HG02885 (cell line): ENCODE results near the gene GET4.

Experiments used
- ATAC-seq: cut with Tn5 transposase; IDR thresholded peaks from one replicate; pipeline ENCODE4 v1.9.1; 2021; ENCODE audit warnings: mild to moderate bottlenecking; ENCODE audit not compliant: unreplicated experiment, poor library complexity

GET4 gene

GRCh38 chr7:910931-911431 lies 34.6 kb downstream of the GET4 start:
- ATAC-seq: no peak

GRCh38 chr7:911791-912480 lies 35.6 kb downstream of the GET4 start:
- no peak for ATAC-seq

GRCh38 chr7:913736-914520 lies 37.6 kb downstream of the GET4 start:
- no peak for ATAC-seq

- ATAC-seq: no peak
Measured at GRCh38 chr7:914521-915194, 38.3 kb downstream of the GET4 start.

DNA sequence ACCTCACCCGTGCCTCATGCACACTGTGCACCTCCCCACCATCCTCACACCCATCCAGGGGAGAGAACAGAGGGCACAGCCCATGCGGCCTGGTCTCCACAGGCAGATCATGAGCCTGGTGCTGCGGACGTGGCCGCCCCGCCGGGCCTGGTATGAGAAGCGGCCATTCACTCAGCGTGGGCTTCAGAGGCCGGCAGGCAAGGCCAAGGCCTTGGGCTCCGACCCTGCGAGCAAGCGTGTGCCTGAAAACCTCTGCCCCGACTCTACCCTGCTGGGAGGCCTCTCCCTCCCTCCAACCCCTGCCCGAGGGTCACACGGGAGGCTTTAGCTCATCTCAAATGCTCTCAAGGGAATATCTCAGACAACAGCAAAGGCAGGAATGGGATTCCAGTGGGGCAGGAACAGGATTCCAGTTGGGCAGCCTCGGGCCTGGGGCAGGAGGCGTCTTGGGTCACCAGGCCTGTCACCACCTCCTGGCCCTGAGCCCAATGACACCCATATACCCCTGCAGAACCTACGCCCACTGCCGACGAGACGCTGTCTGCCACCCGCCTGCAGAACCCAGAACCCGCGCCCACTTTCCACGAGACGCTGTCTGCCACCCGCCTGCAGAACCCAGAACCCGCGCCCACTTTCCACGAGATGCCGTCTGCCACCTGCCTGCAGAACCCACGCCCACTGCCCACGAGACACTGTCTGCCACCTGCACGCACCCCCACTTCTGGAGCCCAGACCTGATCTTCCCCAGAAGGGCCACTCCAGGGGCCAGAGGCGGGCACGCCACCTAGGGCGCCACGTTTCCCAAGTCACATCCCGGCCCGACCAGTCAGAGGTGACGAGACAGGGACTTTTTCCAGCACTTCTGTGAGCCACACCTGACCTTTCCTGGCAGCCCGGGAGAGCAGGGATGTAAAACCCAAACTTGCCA lies 39.2 kb downstream of the GET4 start:
- ATAC-seq: no peak

DNA sequence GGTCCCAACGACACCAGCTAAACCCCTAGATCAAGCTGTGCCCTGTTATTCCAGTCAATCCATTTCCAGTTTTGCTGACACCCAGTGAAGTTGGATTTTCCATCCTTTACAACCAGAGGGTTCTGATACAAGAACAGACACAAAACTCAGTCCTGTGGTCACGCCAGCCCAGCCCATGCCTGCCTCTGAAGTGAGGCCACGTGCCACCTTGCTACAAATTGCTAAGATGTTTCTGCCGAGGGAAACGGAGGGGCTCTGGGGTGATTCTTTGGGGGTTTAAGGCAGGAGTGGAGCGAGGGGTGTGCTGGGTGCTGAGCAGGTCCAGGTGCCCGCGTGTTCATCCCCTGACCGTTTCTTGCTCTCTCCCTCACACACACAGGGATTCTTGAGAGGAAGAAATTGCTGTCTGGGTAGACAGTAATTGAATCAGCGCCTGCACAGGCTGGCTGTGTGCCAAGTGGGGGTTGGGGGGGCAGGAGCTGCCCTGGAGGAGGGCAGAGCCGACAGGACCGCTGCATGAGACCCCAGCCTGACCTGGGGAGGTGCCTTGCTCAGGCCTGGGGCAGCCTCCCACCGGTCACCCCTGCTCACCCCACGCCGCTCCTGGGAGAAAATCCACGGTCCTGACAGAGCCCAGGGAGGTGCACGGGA lies 40.1 kb downstream of the GET4 start:
- no peak for ATAC-seq

DNA sequence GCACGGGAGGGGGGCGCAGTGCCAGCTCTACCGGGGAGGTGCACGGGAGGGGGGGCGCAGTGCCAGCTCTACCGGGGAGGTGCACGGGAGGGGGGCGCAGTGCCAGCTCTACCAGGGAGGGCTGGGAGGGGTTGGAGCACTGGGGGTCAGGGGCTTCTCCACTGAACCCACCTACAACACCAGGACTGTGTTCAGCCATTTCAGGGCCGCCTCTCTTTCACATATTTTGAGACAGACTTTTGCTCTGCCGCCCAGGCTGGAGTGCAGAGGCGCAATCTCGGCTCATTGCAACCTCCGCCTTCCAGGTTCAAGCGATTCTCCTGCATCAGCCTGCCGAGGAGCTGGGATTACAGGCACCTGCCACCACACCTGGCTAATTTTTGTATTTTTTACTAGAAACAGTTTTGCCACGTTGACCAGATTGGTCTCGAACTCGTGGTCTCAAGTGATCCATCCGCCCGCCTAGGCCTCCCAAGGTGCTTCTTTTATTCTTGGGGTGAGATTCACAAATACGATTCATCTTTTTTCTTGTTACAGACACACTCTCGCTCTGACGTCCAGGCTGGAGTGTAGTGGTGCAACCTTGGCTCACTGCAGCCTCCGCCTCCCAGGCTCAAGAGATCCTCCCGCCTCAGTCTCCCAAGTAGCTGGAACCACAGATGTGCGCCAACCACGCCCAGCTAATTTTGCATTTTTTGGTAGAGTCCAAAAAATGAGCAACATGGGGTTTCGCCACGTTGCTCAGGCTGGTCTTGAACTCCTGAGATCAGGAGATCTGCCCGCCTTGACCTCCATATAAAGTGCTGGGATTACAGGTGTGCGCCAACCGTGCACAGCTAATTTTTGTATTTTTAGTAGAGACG lies 41.1 kb downstream of the GET4 start:
- no peak for ATAC-seq

- no peak for ATAC-seq
Measured at GRCh38 chr7:918118-918425, 41.7 kb downstream of the GET4 start.

GRCh38 chr7:918441-919113 lies 42.2 kb downstream of the GET4 start:
- no peak for ATAC-seq

DNA sequence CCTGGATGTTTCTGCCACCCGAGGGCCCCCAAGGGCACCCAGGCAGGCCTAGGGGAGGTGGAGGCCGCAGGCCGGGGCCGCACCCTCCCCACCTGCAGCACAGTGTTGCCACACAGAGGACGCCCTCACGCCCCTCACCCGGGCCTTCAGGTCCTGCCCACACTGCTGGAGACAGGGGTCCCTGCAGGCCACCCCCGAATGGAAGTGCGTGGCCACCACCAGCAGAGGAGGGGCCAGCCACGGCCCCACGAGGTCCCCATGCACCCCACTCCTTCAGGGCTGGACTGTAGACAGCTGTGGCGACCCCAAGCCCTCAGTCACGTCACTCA lies 42.7 kb downstream of the GET4 start:
- ATAC-seq: no peak

DNA sequence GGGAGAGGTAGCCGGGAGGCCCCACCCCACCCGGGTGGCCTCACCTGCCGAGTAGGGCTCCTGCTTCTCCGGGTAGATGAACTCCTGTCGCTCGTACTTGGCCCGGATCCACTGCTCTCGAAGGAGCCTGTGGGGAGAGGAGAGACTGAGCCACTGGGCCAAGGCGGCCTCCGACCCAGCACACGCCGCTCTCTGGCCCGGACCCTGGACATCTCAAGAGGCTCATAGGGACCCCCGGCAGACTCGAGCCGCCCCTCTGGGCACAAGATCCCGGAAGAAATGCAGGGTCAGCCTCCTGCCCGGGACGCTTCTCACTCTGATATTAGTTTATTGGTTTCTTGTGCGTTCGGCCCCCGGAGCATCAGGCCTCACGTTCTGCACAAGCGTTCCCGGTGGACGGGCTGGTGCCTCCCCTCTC lies 43.6 kb downstream of the GET4 start:
- ATAC-seq: no peak

GRCh38 chr7:920351-921070 lies 44.2 kb downstream of the GET4 start:
- ATAC-seq: no peak

DNA sequence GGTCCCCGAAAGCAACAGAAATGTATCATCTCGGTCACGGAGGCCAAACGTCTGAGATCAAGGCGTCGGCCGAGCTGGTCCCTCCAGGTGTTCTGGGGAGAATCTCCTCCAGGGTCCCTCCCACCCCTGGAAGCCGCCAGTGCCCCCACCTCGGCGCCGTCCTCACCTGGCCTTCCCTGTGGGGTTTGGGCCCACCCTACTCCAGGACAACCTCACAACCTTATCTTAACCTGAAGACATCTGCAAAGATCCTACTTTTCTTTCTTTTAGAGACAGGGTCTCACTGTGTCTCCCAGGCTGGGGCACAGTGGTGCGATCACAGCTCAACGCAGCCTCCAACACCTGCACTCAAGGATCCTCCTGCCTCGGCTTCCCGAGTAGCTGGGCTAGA lies 44.7 kb downstream of the GET4 start:
- ATAC-seq: no peak

- ATAC-seq: no peak
Measured at GRCh38 chr7:921581-922333, 45.4 kb downstream of the GET4 start.

- ATAC-seq: peak; percentile 3
Measured at GRCh38 chr7:922334-923107, 46.2 kb downstream of the GET4 start.
